Endothelial cell of umbilical vein (primary cell): Measurements from ENCODE around the gene EVI5. TPM values are rescaled to one million over a fixed set of nuclear protein-coding genes. Genes with fewer than 3 reads are reported as not detected.

Experiments
- BruUV-seq: library from RNA; stranded (reverse); fragments of 400-500 nt; replicated peaks from 2 replicates; lab custom pipeline; 2021; lab: Mats Ljungman, UMichigan
- CTCF ChIA-PET: fragments of 300-600, 350-600 bp; sonication (Branson Sonifier 250); formaldehyde crosslinking; loops from one replicate; lab custom pipeline; 2021; ENCODE audit warnings: antibody characterized with exemption, inconsistent platforms; lab: Charles Lee
- POLR2A ChIA-PET: fragments of 300-600, 350-600 bp; sonication (Branson Sonifier 250); formaldehyde crosslinking; loops from one replicate; lab custom pipeline; 2021; ENCODE audit warnings: antibody characterized with exemption, inconsistent platforms; lab: Charles Lee
- DNase-seq: peaks from one replicate; pipeline ENCODE4 v3.0.0-alpha.2; 2011; ENCODE audit warnings: low read depth, low spot score
- FAIRE-seq: peaks from 2 replicates; lab custom pipeline; 2011; peaks lifted over from hg19 to GRCh38; lab: Jason Lieb, UNC
- H2AFZ ChIP-seq: 2 replicates; pipeline ENCODE4 v1.6.0; 2012; ENCODE audit warnings: low read depth, low read length, control low read depth, inconsistent platforms
- H3K27ac ChIP-seq: 2 replicates; pipeline ENCODE4 v1.5.1; 2011; ENCODE audit warnings: low read depth, mild to moderate bottlenecking, control low read depth, low read length, moderate library complexity; ENCODE audit not compliant: insufficient read depth
- H3K27me3 ChIP-seq, 2 experiments: 2 replicates each; pipeline versions ENCODE4 v1.6.0 to v1.6.1; 2011; ENCODE audit warnings: low read length in 2 of 2, mixed read lengths in 1 of 2; ENCODE audit not compliant: control insufficient read depth in 2 of 2, insufficient read depth in 2 of 2
- H3K36me3 ChIP-seq, 2 experiments: 2 replicates in 1 of 2; 3 replicates in 1 of 2; pipeline ENCODE4 v1.5.1; 2011; ENCODE audit warnings: low read length in 2 of 2, mild to moderate bottlenecking in 1 of 2, moderate library complexity in 1 of 2; ENCODE audit not compliant: control insufficient read depth in 2 of 2, insufficient read depth in 2 of 2; ENCODE audit errors: extremely low read depth in 1 of 2
- H3K4me1 ChIP-seq: 3 replicates; pipeline ENCODE4 v1.5.1; 2011; ENCODE audit warnings: mild to moderate bottlenecking, low read length; ENCODE audit not compliant: control insufficient read depth, insufficient read depth; ENCODE audit errors: extremely low read depth
- H3K4me2 ChIP-seq: 2 replicates; pipeline ENCODE4 v1.6.1; 2011; ENCODE audit warnings: low read length, control low read depth, mixed read lengths; ENCODE audit not compliant: insufficient read depth
- H3K4me3 ChIP-seq, 3 experiments: fragments of 200-600 bp in 1 of 3; sonication (generic), shearing (Covaris generic) in 1 of 3; replicated peaks in 1 of 3; 2 replicates each; pipeline ENCODE4 v1.5.1; 2011 to 2016; ENCODE audit warnings: control low read depth in 3 of 3, low read length in 3 of 3, mild to moderate bottlenecking in 2 of 3, inconsistent platforms in 1 of 3, low read depth in 1 of 3, moderate library complexity in 1 of 3; ENCODE audit not compliant: insufficient read depth in 1 of 3
- H3K79me2 ChIP-seq: 2 replicates; pipeline ENCODE4 v1.6.0; 2012; ENCODE audit warnings: low read length, inconsistent platforms; ENCODE audit not compliant: control insufficient read depth, insufficient read depth
- H3K9ac ChIP-seq: replicated peaks from 2 replicates; pipeline ENCODE3; 2011; ENCODE audit warnings: low read length, control low read depth; ENCODE audit not compliant: insufficient read depth; ENCODE audit errors: extremely low read depth
- H3K9me1 ChIP-seq: replicated peaks from 3 replicates; pipeline ENCODE4 v1.6.0; 2011; ENCODE audit warnings: mild to moderate bottlenecking, low read length; ENCODE audit not compliant: control insufficient read depth, insufficient read depth; ENCODE audit errors: extremely low read depth
- H3K9me3 ChIP-seq: replicated peaks from 2 replicates; pipeline ENCODE4 v1.5.1; 2012; ENCODE audit warnings: low read length, inconsistent platforms; ENCODE audit not compliant: control insufficient read depth, insufficient read depth
- H4K20me1 ChIP-seq: replicated peaks from 2 replicates; pipeline ENCODE3; 2011; ENCODE audit warnings: mild to moderate bottlenecking, low read length; ENCODE audit not compliant: control insufficient read depth, insufficient read depth; ENCODE audit errors: extremely low read depth
- CTCF ChIP-seq, 2 donors: IDR thresholded peaks; 1 replicate in 1 of 2; 2 replicates in 1 of 2; pipeline ENCODE4 v1.5.1; 2011; ENCODE audit warnings: low read length in 2 of 2, mild to moderate bottlenecking in 2 of 2, moderate library complexity in 2 of 2, control low read depth in 1 of 2, inconsistent platforms in 1 of 2, low read depth in 1 of 2; ENCODE audit not compliant: insufficient read depth in 1 of 2; ENCODE audit errors: extremely low read depth in 1 of 2
- EZH2 ChIP-seq: IDR thresholded peaks from 2 replicates; pipeline ENCODE4 v1.6.1; 2012; ENCODE audit warnings: borderline replicate concordance, low read depth, mild to moderate bottlenecking, moderate library complexity, low read length, inconsistent platforms; ENCODE audit not compliant: severe bottlenecking
- FOS ChIP-seq: IDR thresholded peaks from 2 replicates; pipeline ENCODE4 v1.6.1; 2011; ENCODE audit warnings: mild to moderate bottlenecking, low read length, moderate library complexity, borderline replicate concordance; ENCODE audit not compliant: insufficient read depth
- GATA2 ChIP-seq: IDR thresholded peaks from 2 replicates; pipeline ENCODE4 v1.7.0; 2011; ENCODE audit warnings: low read depth, mild to moderate bottlenecking, moderate library complexity, mixed read lengths, low read length; ENCODE audit not compliant: insufficient read length, insufficient read depth
- JUN ChIP-seq: IDR thresholded peaks from 2 replicates; pipeline ENCODE4 v1.6.1; 2011; ENCODE audit warnings: borderline replicate concordance, low read depth; ENCODE audit not compliant: insufficient read length, insufficient read depth
- MAX ChIP-seq: IDR thresholded peaks from 2 replicates; pipeline ENCODE4 v1.6.1; 2011; ENCODE audit not compliant: insufficient read depth, insufficient read length
- MYC ChIP-seq: IDR thresholded peaks from one replicate; pipeline ENCODE4 v1.6.1; 2011; ENCODE audit warnings: mild to moderate bottlenecking, low read depth, low read length
- POLR2A ChIP-seq: IDR thresholded peaks from 2 replicates; pipeline ENCODE4 v1.6.1; 2012; ENCODE audit warnings: low read depth, mild to moderate bottlenecking, control low read depth, low read length
- POLR2AphosphoS5 ChIP-seq: IDR thresholded peaks from 2 replicates; pipeline ENCODE4 v1.6.1; 2012; ENCODE audit warnings: low read depth, mild to moderate bottlenecking, control low read depth, low read length, moderate library complexity; ENCODE audit not compliant: insufficient read depth
- dilution Hi-C: fragments of 300-500 bp; cut with MboI; formaldehyde crosslinking; loops from one replicate; pipeline ENCODE4 v1.15.0; 2019; ENCODE audit warnings: low sequenced_read_pairs; ENCODE audit not compliant: extremely low pct_ligation_motif_present
- intact Hi-C: fragments of 100-400 bp; cut with micrococcal nuclease; formaldehyde crosslinking; loops from one replicate; pipeline ENCODE4 v1.10.0; 2022
- polyA plus RNA-seq, 4 experiments: library from polyadenylated mRNA; depleted of rRNA in 3 of 4; stranded (reverse) in 3 of 4; unstranded in 1 of 4; fragments of >200 nt; gene quantifications; 2 replicates each; pipeline versions ENCODE4 v1.2.1 to v1.2.3, GENCODE V29; 2011 to 2012; ENCODE audit warnings: missing spikeins in 1 of 4
- total RNA-seq: library from RNA; stranded (reverse); gene quantifications from 2 replicates; pipeline ENCODE4 v1.2.3, GENCODE V29; 2021

Gene EVI5
- total and polyA plus RNA-seq, 2 donors (not counting 3 experiments of a cell fraction or from before 2014, with no cell fraction given): 5.0 to 26.2 TPM

- no TSS peak for BruUV-seq
- no peaks in the 10 kb centered on the region for H3K9me3 ChIP-seq
- POLR2A ChIA-PET: no interaction called here
- H3K27me3 ChIP-seq: no peaks in the 10 kb centered on the region
- H3K27ac ChIP-seq: no peak overlapping the region
- H2AFZ ChIP-seq: no peak overlapping the region
- no peak overlapping the region for H3K4me3 ChIP-seq
- H3K9ac ChIP-seq: no peak overlapping the region
- no peaks in the 10 kb centered on the region for H4K20me1 ChIP-seq
- TF ChIP-seq MYC (no peak), EZH2 (no peak), POLR2A (no peak), POLR2AphosphoS5 (no peak), JUN (no peak), MAX (no peak), CTCF (IDR thresholded peaks at IDR 0.05; ENCODE audit: extremely low read depth in 1 of 2, insufficient read depth in 1 of 2, low read depth in 1 of 2, low read length in 2 of 2) (no peak), GATA2 (no peak), FOS (no peak)
- no peak for FAIRE-seq
- dilution Hi-C loops: no loop called here
- H3K36me3 ChIP-seq: no peaks in the 10 kb centered on the region
- H3K4me1 ChIP-seq: no peaks in the 10 kb centered on the region
- DNase-seq: no peak
- CTCF ChIA-PET: interaction anchor here (1.4 to 1.5 kb wide), 2 partner anchors 12 to 13 kb away, joined by 3 to 4 read pairs; no protein-coding TSS in a partner anchor
- no peaks in the 10 kb centered on the region for H3K9me1 ChIP-seq
- intact Hi-C loops: no loop called here
- no peaks in the 10 kb centered on the region for H3K79me2 ChIP-seq
- H3K4me2 ChIP-seq: no peak overlapping the region
Observed at GRCh38 chr1:92509619-92510018, 275.3 kb downstream of the EVI5 start.
